Activated CD4-positive, alpha-beta T cell treated with anti-CD3 and anti-CD28 coated beads for 48 hours (primary cell): ENCODE data around the gene C9.
"Not testable (repeated sequence)": the region's sequence is repeated elsewhere in the genome, so short reads cannot be mapped to it uniquely, and the experiment has no call there.

Source experiments
- DNase-seq: peaks from one replicate; pipeline ENCODE4 v3.0.0-alpha.2; 2020

Gene C9

GRCh38 chr5:39256477-39257235 lies 107.6 kb downstream of the C9 start:
- no peak for DNase-seq

- DNase-seq = no peak
These were observed 108.9 kb downstream of the C9 start for GRCh38 chr5:39255406-39255805.

GRCh38 chr5:39254671-39255070 lies 109.6 kb downstream of the C9 start:
- no peak for DNase-seq

- DNase-seq = no peak
These were observed 111.1 kb downstream of the C9 start for GRCh38 chr5:39253196-39253595.

- no peak for DNase-seq
These were observed 114.6 kb downstream of the C9 start for GRCh38 chr5:39249564-39250274.

GRCh38 chr5:39249069-39249468 lies 115.2 kb downstream of the C9 start:
- no peak for DNase-seq

GRCh38 chr5:39240750-39241149 lies 123.5 kb downstream of the C9 start:
- DNase-seq = no peak

- no peak for DNase-seq
These were observed 125.8 kb downstream of the C9 start for GRCh38 chr5:39238366-39239105.

- DNase-seq = no peak
These were observed 127.6 kb downstream of the C9 start for GRCh38 chr5:39236718-39237117.

GRCh38 chr5:39235648-39236047 lies 128.6 kb downstream of the C9 start:
- DNase-seq = no peak

- not testable (repeated sequence) for DNase-seq
These were observed 129.8 kb downstream of the C9 start for GRCh38 chr5:39234494-39234893.
